SW480 (cell line): Measurements from ENCODE around the gene EML4.
"Not testable (repeated sequence)": the region's sequence is repeated elsewhere in the genome, so short reads cannot be mapped to it uniquely, and the experiment has no call there.

Experiments
- DNase-seq: peaks from one replicate; pipeline ENCODE4 v3.0.0-alpha.2; 2016; ENCODE audit warnings: low spot score

Gene EML4, protein sequence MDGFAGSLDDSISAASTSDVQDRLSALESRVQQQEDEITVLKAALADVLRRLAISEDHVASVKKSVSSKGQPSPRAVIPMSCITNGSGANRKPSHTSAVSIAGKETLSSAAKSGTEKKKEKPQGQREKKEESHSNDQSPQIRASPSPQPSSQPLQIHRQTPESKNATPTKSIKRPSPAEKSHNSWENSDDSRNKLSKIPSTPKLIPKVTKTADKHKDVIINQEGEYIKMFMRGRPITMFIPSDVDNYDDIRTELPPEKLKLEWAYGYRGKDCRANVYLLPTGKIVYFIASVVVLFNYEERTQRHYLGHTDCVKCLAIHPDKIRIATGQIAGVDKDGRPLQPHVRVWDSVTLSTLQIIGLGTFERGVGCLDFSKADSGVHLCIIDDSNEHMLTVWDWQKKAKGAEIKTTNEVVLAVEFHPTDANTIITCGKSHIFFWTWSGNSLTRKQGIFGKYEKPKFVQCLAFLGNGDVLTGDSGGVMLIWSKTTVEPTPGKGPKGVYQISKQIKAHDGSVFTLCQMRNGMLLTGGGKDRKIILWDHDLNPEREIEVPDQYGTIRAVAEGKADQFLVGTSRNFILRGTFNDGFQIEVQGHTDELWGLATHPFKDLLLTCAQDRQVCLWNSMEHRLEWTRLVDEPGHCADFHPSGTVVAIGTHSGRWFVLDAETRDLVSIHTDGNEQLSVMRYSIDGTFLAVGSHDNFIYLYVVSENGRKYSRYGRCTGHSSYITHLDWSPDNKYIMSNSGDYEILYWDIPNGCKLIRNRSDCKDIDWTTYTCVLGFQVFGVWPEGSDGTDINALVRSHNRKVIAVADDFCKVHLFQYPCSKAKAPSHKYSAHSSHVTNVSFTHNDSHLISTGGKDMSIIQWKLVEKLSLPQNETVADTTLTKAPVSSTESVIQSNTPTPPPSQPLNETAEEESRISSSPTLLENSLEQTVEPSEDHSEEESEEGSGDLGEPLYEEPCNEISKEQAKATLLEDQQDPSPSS

DNA sequence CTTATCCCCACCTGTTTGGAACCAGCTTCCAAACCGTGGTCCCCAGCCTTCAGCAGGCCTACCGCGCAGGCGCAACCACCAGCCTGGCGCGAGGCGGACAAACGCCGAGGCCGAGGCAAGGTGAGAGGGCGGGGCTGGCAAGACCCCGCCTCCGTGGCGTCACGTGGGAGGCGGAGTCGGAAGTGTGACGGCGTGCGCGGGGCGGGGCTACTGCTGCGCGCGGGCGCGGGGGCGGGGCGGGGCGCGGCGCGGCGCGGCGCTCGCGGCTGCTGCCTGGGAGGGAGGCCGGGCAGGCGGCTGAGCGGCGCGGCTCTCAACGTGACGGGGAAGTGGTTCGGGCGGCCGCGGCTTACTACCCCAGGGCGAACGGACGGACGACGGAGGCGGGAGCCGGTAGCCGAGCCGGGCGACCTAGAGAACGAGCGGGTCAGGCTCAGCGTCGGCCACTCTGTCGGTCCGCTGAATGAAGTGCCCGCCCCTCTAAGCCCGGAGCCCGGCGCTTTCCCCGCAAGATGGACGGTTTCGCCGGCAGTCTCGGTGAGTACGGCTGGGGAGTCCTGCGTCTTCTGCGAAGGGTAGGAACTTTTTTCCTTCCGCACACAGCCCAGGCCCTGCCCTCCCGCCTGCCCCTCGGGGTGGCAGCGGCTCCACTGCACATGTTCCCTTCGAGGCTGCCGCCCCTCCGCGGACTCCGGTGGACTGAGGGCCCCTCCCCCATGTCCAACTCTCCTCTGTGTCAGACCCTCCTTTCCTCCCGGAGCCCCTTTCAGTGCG, at the start of gene EML4:
Gene EML4, plus strand, starts transcription at position 254 of the 774 bp plus-strand sequence. Its CDS starts 259 bp downstream, at position 513.
- DNase-seq, result peak; percentile 89

DNA sequence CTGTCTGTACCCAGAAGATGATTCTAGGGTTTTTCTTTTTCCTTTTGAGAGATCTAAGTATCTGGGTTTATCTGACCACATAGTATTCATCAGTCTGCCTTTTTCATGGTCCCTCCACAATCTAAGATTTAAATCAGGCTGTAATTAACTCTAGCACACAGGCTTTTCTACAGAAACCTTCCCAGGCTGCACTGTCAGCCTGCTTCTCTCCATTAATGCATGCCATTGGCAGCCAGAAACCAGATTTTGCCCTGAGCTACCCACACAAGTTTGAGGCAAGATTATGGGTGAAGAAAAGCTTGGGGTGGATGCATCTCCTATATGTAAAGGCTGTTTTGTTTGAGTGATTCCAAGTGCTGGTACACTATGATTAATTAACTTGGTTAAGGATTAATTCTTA, 45.7 kb upstream of the EML4 start:
- no peak for DNase-seq

DNA sequence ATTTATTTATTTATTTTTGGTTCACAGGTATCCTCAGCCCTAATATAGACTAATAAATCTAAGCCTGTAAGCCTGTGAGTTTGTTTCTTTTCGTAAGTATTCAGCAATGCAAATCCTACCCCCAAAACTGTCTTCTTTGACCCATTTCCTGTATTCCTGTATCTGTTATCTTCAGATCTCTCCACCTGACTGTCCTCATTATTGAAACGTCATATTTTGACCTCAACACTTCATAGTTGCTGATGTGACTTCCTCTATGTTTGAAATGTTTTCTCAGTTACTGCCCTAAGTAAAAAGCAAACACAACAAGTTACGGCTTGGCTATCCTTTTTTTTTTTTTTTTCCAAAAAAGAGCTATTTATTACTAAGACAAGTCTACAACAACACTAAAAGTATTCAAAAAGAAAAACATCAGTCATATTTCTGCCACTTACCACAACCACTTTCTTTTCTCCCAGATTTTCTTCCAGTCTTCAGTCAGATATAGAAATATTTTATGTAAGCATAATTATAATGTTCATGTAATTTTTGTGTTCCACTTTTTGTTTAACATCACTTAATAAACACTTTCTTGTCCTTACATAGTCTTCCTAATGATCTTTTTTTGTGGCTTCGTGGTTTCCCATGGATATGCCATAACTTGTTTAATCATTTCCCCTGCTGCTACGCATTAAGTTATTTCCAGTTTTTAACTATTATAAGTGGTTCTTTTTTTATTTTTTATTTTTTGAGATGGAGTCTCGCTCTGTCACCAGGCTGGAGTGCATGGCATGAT, 45.0 kb upstream of the EML4 start:
- DNase-seq, result no peak

DNA sequence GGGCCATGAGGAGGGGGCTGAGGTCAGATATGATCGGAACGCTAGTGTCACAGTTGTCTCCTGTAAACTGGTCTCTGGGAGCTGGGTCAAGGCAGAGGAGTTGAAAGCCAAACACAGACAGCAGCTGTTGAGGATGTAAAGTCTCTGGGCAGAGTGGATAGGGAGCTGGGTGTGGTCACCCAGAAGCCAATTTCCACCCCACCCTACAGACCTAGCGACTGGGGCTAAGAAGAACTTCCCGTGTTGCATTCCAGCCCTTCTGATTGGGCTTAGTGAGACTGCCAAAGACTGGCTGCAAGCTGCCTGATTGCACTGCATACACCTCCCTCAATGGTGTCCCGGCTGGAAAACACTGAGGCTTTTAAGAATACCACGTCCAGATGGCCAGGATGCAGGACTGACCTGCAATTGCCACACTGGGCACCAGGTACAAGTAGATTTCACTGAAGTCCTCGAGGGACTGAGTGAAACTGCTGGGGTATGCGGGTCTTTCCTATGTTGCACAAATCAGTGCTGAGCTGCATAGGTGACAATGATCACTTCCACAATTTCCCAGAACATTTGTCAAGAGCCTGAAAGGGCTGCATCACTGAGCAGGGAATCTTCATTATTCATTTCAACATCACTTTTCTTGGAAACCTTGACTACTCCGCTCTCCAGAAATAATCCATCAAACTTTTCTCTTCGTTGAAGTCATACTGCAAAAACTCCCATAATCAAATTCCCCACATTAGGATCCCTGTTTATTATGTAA, 43.1 kb upstream of the EML4 start:
- DNase-seq, result peak; percentile 67

DNA sequence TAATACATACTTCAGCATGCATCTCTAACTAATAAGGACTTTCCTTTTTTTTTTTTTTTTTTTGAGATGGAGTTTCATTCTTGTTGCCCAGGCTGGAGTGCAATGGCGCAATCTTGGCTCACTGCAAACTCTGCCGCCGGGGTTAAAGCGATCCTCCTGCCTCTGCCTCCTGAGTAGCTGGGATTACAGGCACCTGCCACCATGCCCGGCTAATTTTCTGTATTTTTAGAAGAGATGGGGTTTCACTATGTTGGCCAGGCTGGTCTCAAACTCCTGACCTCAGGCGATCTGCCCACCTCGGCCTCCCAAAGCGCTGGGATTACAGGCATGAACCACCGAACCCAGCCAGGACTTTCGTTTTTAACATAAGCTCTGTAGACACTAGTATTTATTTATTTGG, 42.3 kb upstream of the EML4 start:
- not testable (repeated sequence) for DNase-seq

DNA sequence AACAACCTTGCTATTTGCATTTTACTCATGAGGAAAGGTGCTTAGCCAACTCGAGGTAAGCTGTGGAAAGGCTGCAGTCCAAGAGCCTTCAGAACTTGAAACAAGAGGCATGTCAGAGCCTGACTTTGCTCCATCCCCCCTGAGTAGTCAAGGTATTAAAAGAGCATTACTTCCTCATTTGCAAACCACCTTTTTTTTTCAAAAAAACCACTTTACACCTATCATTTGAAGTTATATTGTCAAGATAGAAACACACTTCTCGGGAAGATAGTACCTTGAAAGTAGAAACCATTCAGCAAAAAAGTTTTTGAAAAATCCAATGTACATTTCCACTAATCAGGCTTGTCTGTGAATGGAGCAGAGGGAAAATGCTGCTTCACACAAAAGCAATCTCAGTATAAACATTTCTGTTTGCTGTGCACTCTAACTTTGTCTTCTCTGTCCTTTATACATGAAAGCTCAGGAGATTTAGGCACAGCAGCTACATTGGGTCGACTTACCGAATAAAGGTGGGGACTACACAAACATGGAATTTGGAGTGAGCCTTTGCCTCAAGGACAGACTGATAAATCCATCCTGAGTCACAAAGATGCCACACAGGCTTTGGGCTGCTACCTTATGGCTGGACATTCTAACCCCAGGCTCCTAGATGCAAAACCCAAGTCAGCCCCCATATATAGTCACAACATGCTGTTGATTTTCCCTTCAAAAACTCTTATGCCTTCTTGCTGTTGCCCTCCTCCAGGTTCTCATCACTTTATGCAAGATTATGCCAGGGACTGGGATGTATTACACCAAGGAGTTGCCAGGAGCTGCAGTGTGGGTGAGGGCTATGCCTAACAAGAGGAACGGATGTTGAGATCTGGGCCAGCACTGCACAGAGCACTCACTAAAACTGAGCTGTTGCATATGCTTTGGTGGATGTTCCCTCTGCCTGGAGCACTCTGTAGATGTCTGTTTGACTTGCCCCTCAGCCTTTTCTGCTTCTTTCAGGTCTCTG, 41.4 kb upstream of the EML4 start:
- no peak for DNase-seq

DNA sequence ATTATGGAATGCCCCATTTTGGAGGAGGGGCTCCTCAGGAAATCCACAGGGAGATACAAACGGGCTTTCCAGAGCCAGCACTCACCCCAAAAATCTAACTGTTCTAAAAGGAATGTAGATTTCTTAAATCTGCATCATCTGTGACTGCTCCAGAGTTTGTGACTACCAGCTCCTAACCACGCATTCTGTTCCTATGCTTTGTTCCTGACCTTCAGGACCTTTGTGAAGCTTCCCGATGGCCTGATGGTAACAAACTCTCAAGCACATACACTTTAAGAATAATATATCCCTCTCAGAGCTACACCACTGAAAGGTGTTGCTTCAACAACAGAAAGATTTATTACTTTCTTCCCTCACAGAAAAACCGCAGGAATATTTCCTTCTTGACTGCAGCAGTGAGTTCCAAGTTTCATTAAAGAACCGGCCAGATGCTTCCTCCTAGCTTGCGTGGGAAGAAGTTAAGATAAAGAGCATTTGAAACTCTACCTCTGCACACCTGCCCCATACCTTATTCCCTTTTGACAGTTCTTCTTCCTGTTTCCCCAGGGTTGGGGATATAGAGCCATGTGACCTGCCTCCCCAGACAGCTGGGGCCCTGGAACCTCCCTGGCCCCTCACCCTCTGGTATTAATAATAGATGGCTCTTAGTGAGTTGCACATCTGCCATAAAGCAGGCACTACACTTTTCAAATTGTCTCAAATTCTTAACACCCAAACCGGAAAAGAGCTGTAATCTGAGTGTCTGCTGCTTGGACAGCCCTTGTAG, 40.2 kb upstream of the EML4 start:
- peak; percentile 54 for DNase-seq

DNA sequence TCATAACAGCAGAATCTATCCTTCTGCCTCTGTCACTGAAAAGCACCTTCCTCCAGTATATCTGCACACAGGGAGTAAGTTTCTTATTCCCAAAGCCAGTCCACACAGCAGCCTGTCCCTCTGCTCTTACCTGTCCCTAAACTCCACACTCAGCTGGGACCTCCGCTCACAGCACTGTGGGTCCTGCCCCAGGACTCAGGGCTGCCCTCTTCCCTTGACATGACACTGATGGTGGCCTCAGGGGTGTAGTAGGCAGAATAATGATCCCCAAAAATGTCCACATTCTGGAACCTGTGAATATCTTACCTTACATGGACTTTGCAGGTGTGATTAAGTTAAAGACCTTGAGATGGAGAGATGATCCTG, 39.7 kb upstream of the EML4 start:
- no peak for DNase-seq

DNA sequence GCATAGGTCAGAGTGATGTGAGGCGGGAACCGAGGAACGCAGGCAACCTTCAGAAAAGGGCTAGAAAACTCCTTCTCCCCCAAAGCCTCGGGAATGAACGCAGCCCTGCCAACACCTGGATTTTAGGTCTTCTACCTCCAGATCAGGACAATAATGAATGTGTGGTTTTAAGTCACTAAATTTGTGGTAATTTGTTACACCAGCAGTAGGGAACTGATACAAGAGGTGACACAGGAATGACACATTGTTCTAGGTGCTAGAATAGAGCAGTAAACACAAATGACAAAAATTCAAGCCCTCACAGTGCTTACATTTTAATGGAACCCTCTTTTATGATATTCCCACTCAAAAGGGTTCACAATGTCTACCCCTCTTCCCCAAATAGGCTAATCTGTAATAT, 39.2 kb upstream of the EML4 start:
- DNase-seq, result no peak

DNA sequence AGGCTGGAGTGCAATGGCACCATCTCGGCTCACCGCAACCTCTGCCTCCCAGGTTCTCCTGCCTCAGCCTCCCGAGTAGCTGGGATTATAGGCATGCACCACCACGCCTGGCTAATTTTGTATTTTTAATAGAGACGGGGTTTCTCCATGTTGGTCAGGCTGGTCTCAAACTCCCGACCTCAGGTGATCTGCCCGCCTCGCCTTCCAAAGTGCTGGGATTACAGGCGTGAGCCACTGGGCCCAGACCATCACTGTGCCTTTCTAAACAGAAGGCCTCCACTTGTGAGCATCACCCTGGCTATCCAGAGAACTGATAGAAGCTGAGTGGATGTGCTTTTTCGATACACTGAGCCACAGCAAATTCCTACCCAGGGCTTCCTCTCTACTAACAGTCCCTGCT, 38.3 kb upstream of the EML4 start:
- not testable (repeated sequence) for DNase-seq

DNA sequence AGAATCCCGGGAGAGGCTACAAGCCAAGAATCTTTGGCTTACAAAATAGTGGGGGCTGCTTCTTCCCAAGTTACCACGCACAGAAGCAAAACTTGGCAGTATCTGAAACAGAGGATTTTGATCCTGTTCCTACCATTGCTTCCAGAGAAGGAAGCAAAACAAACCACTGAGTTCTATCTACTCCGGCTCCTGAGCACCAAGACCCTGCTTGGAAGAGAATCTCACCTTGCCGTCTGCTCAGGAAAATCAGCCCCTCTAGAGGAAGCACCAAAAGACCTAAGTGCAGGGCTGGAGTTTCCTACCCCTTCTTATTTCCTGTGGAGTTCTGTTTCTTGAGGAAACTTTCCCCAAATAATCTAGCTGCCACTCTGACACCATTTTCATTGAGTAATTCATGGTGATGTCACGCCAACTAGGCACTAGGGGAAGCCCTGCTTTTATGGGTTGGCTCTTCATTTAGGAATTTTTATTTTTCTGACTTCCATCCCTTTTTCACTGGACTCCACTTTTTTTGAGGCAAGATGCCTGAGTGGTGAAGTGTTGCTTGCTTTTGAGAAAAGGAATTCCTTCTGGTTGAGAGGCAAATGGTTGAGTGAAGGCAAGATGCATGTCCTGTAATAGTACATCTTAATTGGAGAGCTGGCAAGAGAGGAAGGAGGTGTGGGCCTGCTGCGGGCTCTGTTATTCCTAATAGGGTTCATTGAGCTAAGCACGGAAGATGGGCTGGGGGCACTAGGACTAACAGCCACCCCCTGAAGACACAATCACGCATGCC, 36.8 kb upstream of the EML4 start:
- no peak for DNase-seq

DNA sequence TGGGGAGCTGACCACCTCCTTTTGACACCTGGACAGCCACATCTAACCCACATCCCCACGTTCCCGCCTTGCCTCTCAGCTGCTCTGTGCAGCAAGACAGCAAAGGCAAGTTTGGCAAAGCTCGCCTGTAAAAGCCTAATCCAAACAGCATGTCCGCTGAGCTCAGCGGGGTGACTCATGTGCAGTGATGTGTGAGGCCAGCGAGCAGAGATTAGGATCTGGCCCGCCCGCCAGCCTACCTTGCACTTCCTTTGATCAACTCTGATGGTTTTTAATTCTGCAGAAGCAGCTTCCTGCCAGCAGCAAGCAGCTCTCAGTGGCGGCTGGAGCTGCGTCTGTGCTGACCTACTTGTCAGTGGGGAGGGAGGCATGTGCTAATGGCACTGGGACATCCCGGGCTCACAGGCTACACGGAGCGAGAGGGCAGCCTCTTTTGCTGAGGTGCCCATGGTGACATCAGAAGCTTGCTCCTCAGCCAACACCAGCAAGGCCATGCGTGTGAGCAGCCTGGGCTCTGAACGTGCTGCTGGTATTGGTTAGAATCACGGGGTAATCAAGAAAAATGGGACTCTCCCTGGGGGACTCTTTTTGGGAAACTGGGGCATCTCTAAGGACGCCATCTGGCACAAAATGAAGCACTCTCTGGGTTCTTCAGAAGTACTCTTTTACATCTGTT, 36.0 kb upstream of the EML4 start:
- peak; percentile 96 for DNase-seq

DNA sequence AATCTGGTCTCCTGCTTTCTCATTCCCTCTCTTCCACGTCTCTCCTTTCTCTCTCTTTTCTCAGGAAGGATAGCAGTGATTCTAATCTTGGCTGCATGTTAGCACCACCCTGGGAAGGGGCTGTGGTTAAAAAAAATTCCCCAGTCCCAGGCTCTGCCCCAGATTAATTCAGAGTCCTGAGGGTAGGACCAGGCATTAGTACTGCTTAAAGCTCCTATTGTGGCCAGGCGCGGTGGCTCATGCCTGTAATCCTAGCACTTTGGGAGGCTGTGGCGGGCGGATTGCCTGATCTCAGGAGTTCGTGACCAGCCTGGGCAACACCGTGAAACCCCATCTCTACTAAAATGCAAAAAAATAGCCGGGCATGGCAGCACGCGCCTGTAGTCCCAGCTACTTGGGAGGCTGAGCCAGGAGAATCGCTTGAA, 35.4 kb upstream of the EML4 start:
- no peak for DNase-seq

DNA sequence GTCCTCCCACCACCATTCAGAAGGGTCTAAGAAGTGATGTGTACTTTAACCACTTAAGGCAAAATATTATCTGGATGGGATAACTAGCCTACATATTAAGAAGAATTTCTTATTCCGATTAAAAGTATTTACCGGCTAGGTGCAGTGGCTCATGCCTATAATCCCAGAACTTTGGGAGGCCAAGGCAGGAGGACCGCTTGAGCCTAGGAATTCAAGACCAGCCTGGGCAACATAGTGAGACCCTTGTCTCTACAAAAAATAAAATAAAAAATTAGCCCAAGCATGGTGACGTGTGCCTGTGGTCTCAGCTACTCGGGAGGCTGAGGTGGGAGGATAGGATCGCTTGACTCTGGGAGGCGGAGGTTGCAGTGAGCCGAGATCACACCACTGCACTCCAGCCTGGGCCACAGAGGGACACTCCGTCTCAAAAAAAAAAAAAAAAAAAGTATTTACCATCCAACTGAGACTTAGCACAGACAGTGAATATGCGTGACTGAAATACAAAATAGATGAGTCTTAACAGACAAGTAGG, 34.7 kb upstream of the EML4 start:
- DNase-seq, result not testable (repeated sequence)

DNA sequence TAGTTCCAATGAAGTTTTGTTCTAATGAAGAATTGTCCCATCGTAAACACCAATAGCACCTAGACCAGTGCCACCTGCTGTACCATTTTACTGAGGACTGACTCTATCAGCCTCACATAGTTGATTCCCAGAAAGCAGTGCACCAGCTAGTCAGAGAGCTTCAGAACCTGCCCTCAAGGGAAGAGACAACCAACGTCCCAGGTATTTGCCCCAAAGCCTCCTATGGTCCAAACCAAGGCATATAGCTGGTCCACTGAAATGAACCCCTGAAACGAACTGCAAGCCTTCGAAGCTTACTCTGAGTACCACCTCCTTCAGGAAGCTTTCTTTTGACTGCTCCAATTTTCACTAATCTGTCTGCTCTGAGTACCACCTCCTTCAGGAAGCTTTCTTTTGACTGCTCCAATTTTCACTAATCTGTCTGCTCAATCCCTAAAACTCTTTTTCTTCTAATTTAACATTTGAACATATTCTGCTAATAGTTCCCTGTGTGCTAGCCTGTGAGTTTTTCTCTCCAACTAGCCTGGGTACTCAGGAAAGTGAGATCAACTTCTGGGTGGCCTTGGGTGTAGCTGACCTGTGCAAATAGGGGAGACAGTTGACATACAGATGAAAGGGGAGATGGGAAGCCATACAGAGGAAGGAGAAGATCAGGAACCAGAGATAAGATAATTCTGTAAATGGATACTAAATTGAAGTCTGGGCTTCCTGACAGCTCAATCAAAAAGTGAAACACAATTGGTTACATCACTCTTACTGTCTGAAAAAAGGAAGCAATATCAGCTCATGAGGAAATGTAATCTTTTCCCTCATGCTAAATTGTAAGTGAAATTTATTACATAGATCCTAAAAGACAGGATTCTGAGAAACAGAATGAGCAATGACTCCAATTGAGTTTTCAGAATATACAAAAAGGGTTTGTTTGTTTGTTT, 33.5 kb upstream of the EML4 start:
- DNase-seq, result no peak

DNA sequence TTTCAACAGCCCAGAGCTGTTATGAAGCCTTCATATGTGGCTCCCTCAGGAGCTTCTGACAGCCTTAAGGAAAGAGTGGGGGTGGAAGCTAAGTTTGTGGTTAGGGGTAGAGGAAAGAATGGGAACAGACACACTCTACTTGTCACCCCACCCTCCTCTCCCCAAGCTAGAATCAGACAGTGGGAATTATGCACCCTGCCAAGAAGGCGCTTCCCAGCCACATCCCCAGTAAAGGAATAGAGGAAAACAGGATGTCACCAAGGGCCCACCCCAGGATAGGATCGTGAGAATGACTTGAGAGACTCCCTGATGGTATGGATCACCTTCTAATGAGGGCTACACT, 32.4 kb upstream of the EML4 start:
- no peak for DNase-seq
